HepG2 (cell line): ENCODE data around the gene KIAA1217. TPM values are rescaled to one million over a fixed set of nuclear protein-coding genes. Genes with fewer than 3 reads are reported as not detected.

Experiments used
- NONO ChIP-seq, 2 experiments: fragments of 450-650 bp in 1 of 2; sonication (generic) in 1 of 2; formaldehyde crosslinking in 1 of 2; IDR thresholded peaks in 1 of 2; conservative IDR thresholded peaks in 1 of 2; 2 replicates each; pipeline versions ENCODE4 v1.6.1 to v1.8.0; 2017 to 2022; ENCODE audit warnings: mild to moderate bottlenecking in 1 of 2, missing genetic modification reagents in 1 of 2, moderate library complexity in 1 of 2
- NRL ChIP-seq: sonication (generic); formaldehyde crosslinking; IDR thresholded peaks from 2 replicates; pipeline ENCODE4 v1.5.0; 2020; ENCODE audit warnings: missing genetic modification reagents, mild to moderate bottlenecking, moderate library complexity, borderline replicate concordance
- SCMH1 ChIP-seq: sonication (generic); formaldehyde crosslinking; IDR thresholded peaks from 2 replicates; pipeline ENCODE4 v1.9.0; 2021; ENCODE audit warnings: missing genetic modification reagents, mild to moderate bottlenecking, borderline replicate concordance
- SIN3B ChIP-seq: fragments of 150-350 bp; IDR thresholded peaks from 2 replicates; pipeline ENCODE4 v1.6.1; 2014; ENCODE audit warnings: low read length
- SOX5 ChIP-seq: IDR thresholded peaks from 2 replicates; pipeline ENCODE4 v1.6.1; 2016; ENCODE audit warnings: borderline replicate concordance
- SUZ12 ChIP-seq: fragments of 150-350 bp; IDR thresholded peaks from 2 replicates; pipeline ENCODE4 v1.6.1; 2014; ENCODE audit warnings: low read depth, low read length
- TSC22D2 ChIP-seq: sonication (generic); formaldehyde crosslinking; IDR thresholded peaks from 2 replicates; pipeline ENCODE4 v1.5.1; 2020; ENCODE audit warnings: missing genetic modification reagents, mild to moderate bottlenecking, borderline replicate concordance
- ZNF34 ChIP-seq: sonication (generic); formaldehyde crosslinking; IDR thresholded peaks from 2 replicates; pipeline ENCODE4 v1.4.0; 2020; ENCODE audit warnings: mild to moderate bottlenecking, missing genetic modification reagents, borderline replicate concordance
- ZNF441 ChIP-seq: sonication (generic); formaldehyde crosslinking; IDR thresholded peaks from 2 replicates; pipeline ENCODE4 v1.7.0; 2021; ENCODE audit warnings: missing genetic modification reagents, borderline replicate concordance
- ZSCAN12 ChIP-seq: sonication (generic); formaldehyde crosslinking; IDR thresholded peaks from 2 replicates; pipeline ENCODE4 v1.9.0; 2021; ENCODE audit warnings: mild to moderate bottlenecking, missing genetic modification reagents
- ZSCAN30 ChIP-seq: sonication (generic); formaldehyde crosslinking; IDR thresholded peaks from 2 replicates; pipeline ENCODE4 v1.5.0; 2020; ENCODE audit warnings: mild to moderate bottlenecking, missing genetic modification reagents
- polyA plus RNA-seq, 8 experiments: library from polyadenylated mRNA; depleted of rRNA in 3 of 8; stranded (reverse) in 7 of 8; unstranded in 1 of 8; fragments of >200 nt; fragmentation: Illumina TruSeq in 4 of 8; extraction: Trizol in 4 of 8; gene quantifications; 2 replicates each; pipeline versions ENCODE4 v1.2.1 to v1.2.3, GENCODE V29; 2011 to 2016; ENCODE audit warnings: low read depth in 4 of 8, missing spikeins in 1 of 8, mixed read lengths in 1 of 8; ENCODE audit not compliant: insufficient read depth in 1 of 8
- total RNA-seq, 5 experiments: library from RNA; depleted of rRNA; stranded (reverse); fragments of >200 nt; fragmentation: Illumina TruSeq; extraction: Trizol; gene quantifications; 2 replicates each; pipeline ENCODE4 v1.2.3, GENCODE V29; 2016; ENCODE audit warnings: low read depth in 1 of 5
- TF ChIP-seq, protein P1 (sequence below): sonication (generic); formaldehyde crosslinking; IDR thresholded peaks from 2 replicates; pipeline ENCODE4 v1.4.0; 2020; ENCODE audit warnings: missing genetic modification reagents
- TF ChIP-seq, protein P2 (sequence below): sonication (generic); IDR thresholded peaks from 2 replicates; pipeline ENCODE4 v1.6.1; 2016; ENCODE audit warnings: low read depth, borderline replicate concordance
- TF ChIP-seq, protein P3 (sequence below): sonication (generic); formaldehyde crosslinking; IDR thresholded peaks from 2 replicates; pipeline ENCODE4 v1.9.0; 2022; ENCODE audit warnings: missing genetic modification reagents, mild to moderate bottlenecking, borderline replicate concordance
- TF ChIP-seq, protein P4 (sequence below): sonication (generic); formaldehyde crosslinking; IDR thresholded peaks from 2 replicates; pipeline ENCODE4 v1.4.0; 2020; ENCODE audit warnings: missing genetic modification reagents, borderline replicate concordance
- TF ChIP-seq, protein P5 (sequence below): sonication (generic); formaldehyde crosslinking; IDR thresholded peaks from 2 replicates; pipeline ENCODE4 v1.4.0; 2020; ENCODE audit warnings: mild to moderate bottlenecking, missing genetic modification reagents

The KIAA1217 gene
- total and polyA plus RNA-seq, 2 of the 13 experiments (the other 11 are each of a cell fraction or from before 2014, with no cell fraction given), result 4.6 to 10.9 TPM

DNA sequence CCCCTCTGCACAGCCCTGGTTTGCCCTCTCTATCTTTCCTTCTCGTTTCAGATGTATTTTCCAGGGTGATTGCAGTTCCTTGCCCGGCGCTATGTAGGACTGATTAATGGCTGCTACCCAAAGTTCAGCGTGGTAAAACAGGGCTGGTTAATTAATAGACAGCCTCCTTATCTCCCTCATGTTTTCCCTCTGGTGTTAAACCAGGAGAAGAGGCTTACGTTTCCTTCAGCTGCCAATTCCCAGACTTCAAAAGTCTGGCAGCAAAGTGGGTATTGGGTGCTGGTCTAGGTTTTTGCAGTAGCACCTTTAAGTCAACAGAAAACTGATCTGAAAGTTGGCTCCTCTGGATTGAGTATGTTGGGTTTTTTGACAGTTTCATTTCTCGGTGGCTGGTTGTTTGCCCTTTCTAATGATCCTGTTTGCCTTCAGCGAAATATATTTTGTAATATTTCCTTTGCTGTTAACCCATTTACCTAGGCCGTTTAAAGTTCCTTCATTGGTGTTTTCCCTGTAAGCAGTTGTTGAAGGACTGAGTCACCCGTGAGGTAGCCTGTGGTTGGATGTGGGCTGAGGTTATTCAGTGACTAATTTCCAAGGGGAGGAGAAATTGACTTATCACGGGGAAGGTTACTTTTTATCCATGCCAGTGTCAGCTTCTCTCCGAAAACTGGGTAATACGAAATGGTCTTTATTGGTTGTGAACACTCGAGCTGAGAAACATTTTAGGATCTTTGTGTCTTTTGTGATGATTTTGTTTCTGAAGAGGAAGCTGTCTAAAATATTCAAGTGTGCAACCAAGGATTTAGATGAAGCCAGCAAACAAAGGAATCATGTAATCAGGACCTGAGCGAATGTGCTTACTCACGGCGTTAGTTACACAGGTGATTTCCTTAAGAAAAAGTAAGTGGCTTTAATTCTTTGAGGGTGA is 257.2 kb downstream of the KIAA1217 start (continued):
- TF ChIP-seq SIN3B (no peak), SCMH1 (CRISPR knock-in tag) (no peak), SUZ12 (no peak), ZSCAN12 (CRISPR knock-in tag) (no peak), ZNF441 (CRISPR knock-in tag) (peak; percentile 41; the same call in 1 of the 2 replicates), NRL (CRISPR knock-in tag) (no peak), ZNF34 (CRISPR knock-in tag) (no peak), SOX5 (peak; percentile 7; the same call in 1 of the 2 replicates), TSC22D2 (CRISPR knock-in tag) (no peak), ZSCAN30 (CRISPR knock-in tag) (0 out of 2 replicates have a peak, but pooled peaks have one; percentile 38), NONO (IDR thresholded peaks at IDR 0.05) (no peak), NONO (CRISPR knock-in tag; conservative IDR thresholded peaks at IDR 0.05) (0 out of 2 replicates have a peak, but pooled peaks have one; percentile 23)
- TF ChIP-seq, protein P1, sequence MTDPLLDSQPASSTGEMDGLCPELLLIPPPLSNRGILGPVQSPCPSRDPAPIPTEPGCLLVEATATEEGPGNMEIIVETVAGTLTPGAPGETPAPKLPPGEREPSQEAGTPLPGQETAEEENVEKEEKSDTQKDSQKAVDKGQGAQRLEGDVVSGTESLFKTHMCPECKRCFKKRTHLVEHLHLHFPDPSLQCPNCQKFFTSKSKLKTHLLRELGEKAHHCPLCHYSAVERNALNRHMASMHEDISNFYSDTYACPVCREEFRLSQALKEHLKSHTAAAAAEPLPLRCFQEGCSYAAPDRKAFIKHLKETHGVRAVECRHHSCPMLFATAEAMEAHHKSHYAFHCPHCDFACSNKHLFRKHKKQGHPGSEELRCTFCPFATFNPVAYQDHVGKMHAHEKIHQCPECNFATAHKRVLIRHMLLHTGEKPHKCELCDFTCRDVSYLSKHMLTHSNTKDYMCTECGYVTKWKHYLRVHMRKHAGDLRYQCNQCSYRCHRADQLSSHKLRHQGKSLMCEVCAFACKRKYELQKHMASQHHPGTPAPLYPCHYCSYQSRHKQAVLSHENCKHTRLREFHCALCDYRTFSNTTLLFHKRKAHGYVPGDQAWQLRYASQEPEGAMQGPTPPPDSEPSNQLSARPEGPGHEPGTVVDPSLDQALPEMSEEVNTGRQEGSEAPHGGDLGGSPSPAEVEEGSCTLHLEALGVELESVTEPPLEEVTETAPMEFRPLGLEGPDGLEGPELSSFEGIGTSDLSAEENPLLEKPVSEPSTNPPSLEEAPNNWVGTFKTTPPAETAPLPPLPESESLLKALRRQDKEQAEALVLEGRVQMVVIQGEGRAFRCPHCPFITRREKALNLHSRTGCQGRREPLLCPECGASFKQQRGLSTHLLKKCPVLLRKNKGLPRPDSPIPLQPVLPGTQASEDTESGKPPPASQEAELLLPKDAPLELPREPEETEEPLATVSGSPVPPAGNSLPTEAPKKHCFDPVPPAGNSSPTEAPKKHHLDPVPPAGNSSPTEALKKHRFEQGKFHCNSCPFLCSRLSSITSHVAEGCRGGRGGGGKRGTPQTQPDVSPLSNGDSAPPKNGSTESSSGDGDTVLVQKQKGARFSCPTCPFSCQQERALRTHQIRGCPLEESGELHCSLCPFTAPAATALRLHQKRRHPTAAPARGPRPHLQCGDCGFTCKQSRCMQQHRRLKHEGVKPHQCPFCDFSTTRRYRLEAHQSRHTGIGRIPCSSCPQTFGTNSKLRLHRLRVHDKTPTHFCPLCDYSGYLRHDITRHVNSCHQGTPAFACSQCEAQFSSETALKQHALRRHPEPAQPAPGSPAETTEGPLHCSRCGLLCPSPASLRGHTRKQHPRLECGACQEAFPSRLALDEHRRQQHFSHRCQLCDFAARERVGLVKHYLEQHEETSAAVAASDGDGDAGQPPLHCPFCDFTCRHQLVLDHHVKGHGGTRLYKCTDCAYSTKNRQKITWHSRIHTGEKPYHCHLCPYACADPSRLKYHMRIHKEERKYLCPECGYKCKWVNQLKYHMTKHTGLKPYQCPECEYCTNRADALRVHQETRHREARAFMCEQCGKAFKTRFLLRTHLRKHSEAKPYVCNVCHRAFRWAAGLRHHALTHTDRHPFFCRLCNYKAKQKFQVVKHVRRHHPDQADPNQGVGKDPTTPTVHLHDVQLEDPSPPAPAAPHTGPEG (CRISPR knock-in tag), result 0 out of 2 replicates have a peak, but pooled peaks have one; percentile 11
- TF ChIP-seq, protein P2, sequence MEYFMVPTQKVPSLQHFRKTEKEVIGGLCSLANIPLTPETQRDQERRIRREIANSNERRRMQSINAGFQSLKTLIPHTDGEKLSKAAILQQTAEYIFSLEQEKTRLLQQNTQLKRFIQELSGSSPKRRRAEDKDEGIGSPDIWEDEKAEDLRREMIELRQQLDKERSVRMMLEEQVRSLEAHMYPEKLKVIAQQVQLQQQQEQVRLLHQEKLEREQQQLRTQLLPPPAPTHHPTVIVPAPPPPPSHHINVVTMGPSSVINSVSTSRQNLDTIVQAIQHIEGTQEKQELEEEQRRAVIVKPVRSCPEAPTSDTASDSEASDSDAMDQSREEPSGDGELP, result no peak
- TF ChIP-seq, protein P3, sequence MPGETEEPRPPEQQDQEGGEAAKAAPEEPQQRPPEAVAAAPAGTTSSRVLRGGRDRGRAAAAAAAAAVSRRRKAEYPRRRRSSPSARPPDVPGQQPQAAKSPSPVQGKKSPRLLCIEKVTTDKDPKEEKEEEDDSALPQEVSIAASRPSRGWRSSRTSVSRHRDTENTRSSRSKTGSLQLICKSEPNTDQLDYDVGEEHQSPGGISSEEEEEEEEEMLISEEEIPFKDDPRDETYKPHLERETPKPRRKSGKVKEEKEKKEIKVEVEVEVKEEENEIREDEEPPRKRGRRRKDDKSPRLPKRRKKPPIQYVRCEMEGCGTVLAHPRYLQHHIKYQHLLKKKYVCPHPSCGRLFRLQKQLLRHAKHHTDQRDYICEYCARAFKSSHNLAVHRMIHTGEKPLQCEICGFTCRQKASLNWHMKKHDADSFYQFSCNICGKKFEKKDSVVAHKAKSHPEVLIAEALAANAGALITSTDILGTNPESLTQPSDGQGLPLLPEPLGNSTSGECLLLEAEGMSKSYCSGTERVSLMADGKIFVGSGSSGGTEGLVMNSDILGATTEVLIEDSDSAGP (CRISPR knock-in tag), result 0 out of 2 replicates have a peak, but pooled peaks have one; percentile 25
- TF ChIP-seq, protein P4, sequence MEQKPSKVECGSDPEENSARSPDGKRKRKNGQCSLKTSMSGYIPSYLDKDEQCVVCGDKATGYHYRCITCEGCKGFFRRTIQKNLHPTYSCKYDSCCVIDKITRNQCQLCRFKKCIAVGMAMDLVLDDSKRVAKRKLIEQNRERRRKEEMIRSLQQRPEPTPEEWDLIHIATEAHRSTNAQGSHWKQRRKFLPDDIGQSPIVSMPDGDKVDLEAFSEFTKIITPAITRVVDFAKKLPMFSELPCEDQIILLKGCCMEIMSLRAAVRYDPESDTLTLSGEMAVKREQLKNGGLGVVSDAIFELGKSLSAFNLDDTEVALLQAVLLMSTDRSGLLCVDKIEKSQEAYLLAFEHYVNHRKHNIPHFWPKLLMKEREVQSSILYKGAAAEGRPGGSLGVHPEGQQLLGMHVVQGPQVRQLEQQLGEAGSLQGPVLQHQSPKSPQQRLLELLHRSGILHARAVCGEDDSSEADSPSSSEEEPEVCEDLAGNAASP (CRISPR knock-in tag), result peak; percentile 62; the same call in 1 of the 2 replicates
- TF ChIP-seq, protein P5, sequence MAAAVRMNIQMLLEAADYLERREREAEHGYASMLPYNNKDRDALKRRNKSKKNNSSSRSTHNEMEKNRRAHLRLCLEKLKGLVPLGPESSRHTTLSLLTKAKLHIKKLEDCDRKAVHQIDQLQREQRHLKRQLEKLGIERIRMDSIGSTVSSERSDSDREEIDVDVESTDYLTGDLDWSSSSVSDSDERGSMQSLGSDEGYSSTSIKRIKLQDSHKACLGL (CRISPR knock-in tag), result no peak
